ENCODE data around the gene USP35.

The USP35 gene

GRCh38 chr11:78227921-78228320, 39.2 kb downstream of the USP35 start:
- peaks cover 7% of the 10 kb centered on the region for H3K4me1 ChIP-seq (ENCODE audit: insufficient read depth, low read length, severe bottlenecking)
- H2AFZ ChIP-seq (ENCODE audit: low read length) = no peak overlapping the region
- no peak for TF ChIP-seq EZH2 (IDR thresholded peaks at IDR 0.05; ENCODE audit: borderline replicate concordance, low read length)
- TF ChIP-seq CTCF (IDR thresholded peaks at IDR 0.05; ENCODE audit: low read length) = no peak
- no peaks in the 10 kb centered on the region for H4K20me1 ChIP-seq (ENCODE audit: insufficient read depth, low read length)
- H3F3A ChIP-seq (ENCODE audit: insufficient read depth, low read length) = no peaks in the 10 kb centered on the region
- no peaks in the 10 kb centered on the region for H3K9me2 ChIP-seq (ENCODE audit: low read depth, low read length)
- H3K9me3 ChIP-seq (ENCODE audit: low read length) = no peaks in the 10 kb centered on the region
- H3K9ac ChIP-seq (ENCODE audit: low read length) = no peak overlapping the region
- H3K27me3 ChIP-seq (ENCODE audit: insufficient read depth, low read length) = no peaks in the 10 kb centered on the region
- H3K79me2 ChIP-seq (ENCODE audit: insufficient read depth, low read length) = no peaks in the 10 kb centered on the region
- H3K4me2 ChIP-seq (ENCODE audit: low read length) = no peak overlapping the region
- no peak overlapping the region for H3K4me3 ChIP-seq (ENCODE audit: low read depth, low read length, poor library complexity, severe bottlenecking)
- no peak overlapping the region for H3K27ac ChIP-seq (ENCODE audit: low read depth, low read length, poor library complexity, severe bottlenecking)
- no peaks in the 10 kb centered on the region for H3K36me3 ChIP-seq (ENCODE audit: insufficient read depth, low read length)

DNA sequence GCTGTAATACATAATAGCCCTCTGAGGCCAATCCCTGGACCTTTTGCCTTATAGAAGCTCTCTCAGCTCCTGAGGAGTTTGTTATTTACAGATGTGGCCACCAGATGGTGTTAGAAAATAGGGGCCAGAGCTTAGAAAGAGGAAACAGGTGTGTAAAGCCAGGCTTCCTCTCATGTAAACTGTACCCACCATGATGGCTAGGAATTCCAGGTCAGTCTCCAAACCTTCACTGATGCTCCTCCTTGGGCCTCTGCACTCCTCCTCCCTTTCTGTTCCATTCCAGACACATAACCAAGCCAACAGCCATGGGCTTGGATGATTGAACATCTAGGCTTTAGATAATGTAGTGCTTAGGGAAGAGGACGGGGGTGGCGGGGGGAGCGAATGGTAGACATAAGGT, 39.7 kb downstream of the USP35 start:
- no peaks in the 10 kb centered on the region for H3K9me2 ChIP-seq (ENCODE audit: low read depth, low read length)
- no peaks in the 10 kb centered on the region for H3K27me3 ChIP-seq (ENCODE audit: insufficient read depth, low read length)
- peaks cover 4% of the 10 kb centered on the region for H3K4me1 ChIP-seq (ENCODE audit: insufficient read depth, low read length, severe bottlenecking)
- no peak overlapping the region for H3K9ac ChIP-seq (ENCODE audit: low read length)
- TF ChIP-seq CTCF (IDR thresholded peaks at IDR 0.05; ENCODE audit: low read length) (peak; percentile 64), EZH2 (IDR thresholded peaks at IDR 0.05; ENCODE audit: borderline replicate concordance, low read length) (no peak)
- H3K4me2 ChIP-seq (ENCODE audit: low read length) = no peak overlapping the region
- no peaks in the 10 kb centered on the region for H3K36me3 ChIP-seq (ENCODE audit: insufficient read depth, low read length)
- no peaks in the 10 kb centered on the region for H3F3A ChIP-seq (ENCODE audit: insufficient read depth, low read length)
- no peak overlapping the region for H2AFZ ChIP-seq (ENCODE audit: low read length)
- H4K20me1 ChIP-seq (ENCODE audit: insufficient read depth, low read length) = no peaks in the 10 kb centered on the region
- H3K79me2 ChIP-seq (ENCODE audit: insufficient read depth, low read length) = no peaks in the 10 kb centered on the region
- no peaks in the 10 kb centered on the region for H3K9me3 ChIP-seq (ENCODE audit: low read length)
- no peak overlapping the region for H3K4me3 ChIP-seq (ENCODE audit: low read depth, low read length, poor library complexity, severe bottlenecking)
- H3K27ac ChIP-seq (ENCODE audit: low read depth, low read length, poor library complexity, severe bottlenecking) = no peak overlapping the region

DNA sequence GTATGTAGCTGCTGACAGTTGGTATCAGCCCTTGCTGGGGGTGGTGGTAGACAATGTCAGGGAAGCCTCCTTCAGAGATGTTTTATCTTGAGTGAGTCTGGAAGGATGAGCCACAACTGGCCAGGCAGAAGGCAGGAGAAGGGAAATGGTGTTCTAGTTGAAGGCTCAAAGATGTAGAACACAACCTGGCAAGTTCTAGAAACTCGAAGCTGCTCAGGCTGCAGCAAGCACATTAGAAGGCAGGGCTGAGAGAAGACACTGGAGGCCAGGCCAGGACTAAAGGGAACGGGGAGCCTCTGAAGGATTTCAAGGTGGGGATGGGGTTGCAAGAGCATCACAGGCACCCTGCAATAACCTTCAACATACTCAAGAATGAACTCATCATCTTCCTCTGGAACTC, 40.4 kb downstream of the USP35 start:
- Histone ChIP-seq H3K9ac (ENCODE audit: low read length) (no peak overlapping the region), H3K9me2 (ENCODE audit: low read depth, low read length) (no peaks in the 10 kb centered on the region), H3K36me3 (ENCODE audit: insufficient read depth, low read length) (no peaks in the 10 kb centered on the region), H2AFZ (ENCODE audit: low read length) (no peak overlapping the region), H3K27me3 (ENCODE audit: insufficient read depth, low read length) (no peaks in the 10 kb centered on the region), H4K20me1 (ENCODE audit: insufficient read depth, low read length) (no peaks in the 10 kb centered on the region), H3K27ac (ENCODE audit: low read depth, low read length, poor library complexity, severe bottlenecking) (no peak overlapping the region), H3K4me3 (ENCODE audit: low read depth, low read length, poor library complexity, severe bottlenecking) (no peak overlapping the region), H3K79me2 (ENCODE audit: insufficient read depth, low read length) (no peaks in the 10 kb centered on the region), H3K4me1 (ENCODE audit: insufficient read depth, low read length, severe bottlenecking) (no peaks in the 10 kb centered on the region), H3F3A (ENCODE audit: insufficient read depth, low read length) (no peaks in the 10 kb centered on the region), H3K9me3 (ENCODE audit: low read length) (no peaks in the 10 kb centered on the region), H3K4me2 (ENCODE audit: low read length) (no peak overlapping the region)
- TF ChIP-seq CTCF (IDR thresholded peaks at IDR 0.05; ENCODE audit: low read length) (no peak), EZH2 (IDR thresholded peaks at IDR 0.05; ENCODE audit: borderline replicate concordance, low read length) (no peak)
